Measurements from ENCODE around the gene NRTN. TPM values are rescaled to one million over a fixed set of nuclear protein-coding genes. Genes with fewer than 3 reads are reported as not detected.

Gene NRTN
- total RNA-seq, 1 experiment from 2014 or later, result 4.6 TPM

DNA sequence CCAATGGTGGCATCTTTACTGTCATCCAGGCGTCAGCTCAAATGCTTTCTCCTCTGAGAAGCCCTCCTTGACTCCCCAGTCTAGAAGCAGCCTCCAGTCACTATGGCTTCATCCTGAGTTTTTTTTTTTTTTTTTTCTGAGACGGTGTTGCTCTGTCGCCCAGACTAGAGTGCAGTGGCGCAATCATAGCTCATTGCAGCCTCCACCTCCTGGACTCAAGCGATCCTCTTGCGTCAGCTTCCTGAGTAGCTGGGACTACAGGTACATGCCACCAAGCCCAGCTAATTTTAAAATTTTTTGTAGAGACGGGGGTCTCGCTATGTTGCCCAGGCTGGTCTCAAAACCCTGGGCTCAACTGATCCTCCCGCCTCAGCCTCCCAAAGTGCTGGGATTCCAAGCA, 4.2 kb downstream of the NRTN start:
- Histone ChIP-seq H3K4ac (ENCODE audit: low read depth, low read length) (no peak overlapping the region), H3K27me3 (ENCODE audit: insufficient read depth, low read length) (no peaks in the 10 kb centered on the region; the same call in 1 of the 2 replicates), H4K91ac (ENCODE audit: insufficient read length, low read depth, low read length) (no peak overlapping the region), H3K9ac (ENCODE audit: extremely low read depth, insufficient read length, low read length) (no peak overlapping the region), H3K23me2 (ENCODE audit: insufficient read length, low read depth, low read length, poor library complexity, severe bottlenecking) (peaks cover 6% of the 10 kb centered on the region), H3K27ac (ENCODE audit: insufficient read length, low read depth, low read length) (no peak overlapping the region), H3K79me1 (ENCODE audit: insufficient read depth, low read depth, low read length, poor library complexity, severe bottlenecking) (no peaks in the 10 kb centered on the region), H3T11ph (ENCODE audit: low read length) (no peak overlapping the region), H3K4me1 (ENCODE audit: insufficient read depth, low read length) (no peaks in the 10 kb centered on the region), H2BK15ac (ENCODE audit: low read depth, low read length) (no peak overlapping the region), H3K23ac (ENCODE audit: insufficient read length, low read depth, low read length) (no peak overlapping the region), H4K20me1 (ENCODE audit: control insufficient read depth, insufficient read depth, insufficient read length) (no peaks in the 10 kb centered on the region), H3K4me2 (ENCODE audit: insufficient read depth, insufficient read length, low read length) (no peak overlapping the region), H2BK120ac (ENCODE audit: low read depth, low read length, poor library complexity, severe bottlenecking) (no peak overlapping the region), H2AK5ac (ENCODE audit: insufficient read length, low read length) (no peak overlapping the region), H4K5ac (ENCODE audit: insufficient read length, low read depth, low read length) (no peak overlapping the region), H2AFZ (ENCODE audit: low read length) (no peak overlapping the region), H2BK12ac (ENCODE audit: insufficient read length, low read depth, low read length) (no peak overlapping the region), H3K56ac (ENCODE audit: insufficient read length, low read depth, low read length) (no peak overlapping the region), H2BK20ac (ENCODE audit: low read depth, low read length, poor library complexity, severe bottlenecking) (no peak overlapping the region), H3K18ac (ENCODE audit: insufficient read length, low read depth, low read length) (no peak overlapping the region), H3K14ac (ENCODE audit: insufficient read depth, low read length) (no peak overlapping the region), H3K9me3 (ENCODE audit: control insufficient read depth, low read depth, low read length) (no peaks in the 10 kb centered on the region), H4K8ac (replicated peaks; ENCODE audit: insufficient read length, low read depth, low read length) (no peak overlapping the region), H2BK5ac (ENCODE audit: insufficient read length, low read length) (no peak overlapping the region), H3K79me2 (ENCODE audit: insufficient read depth, low read length) (no peaks in the 10 kb centered on the region)
- H3K27me3 Mint-ChIP-seq (ENCODE audit: low read depth), result peaks cover 18% of the 10 kb centered on the region
- peaks cover 12 to 18% of the 10 kb centered on the region in 2 experiments for H3K4me1 Mint-ChIP-seq
- DNase-seq, result no peak
- TF ChIP-seq, protein P1, sequence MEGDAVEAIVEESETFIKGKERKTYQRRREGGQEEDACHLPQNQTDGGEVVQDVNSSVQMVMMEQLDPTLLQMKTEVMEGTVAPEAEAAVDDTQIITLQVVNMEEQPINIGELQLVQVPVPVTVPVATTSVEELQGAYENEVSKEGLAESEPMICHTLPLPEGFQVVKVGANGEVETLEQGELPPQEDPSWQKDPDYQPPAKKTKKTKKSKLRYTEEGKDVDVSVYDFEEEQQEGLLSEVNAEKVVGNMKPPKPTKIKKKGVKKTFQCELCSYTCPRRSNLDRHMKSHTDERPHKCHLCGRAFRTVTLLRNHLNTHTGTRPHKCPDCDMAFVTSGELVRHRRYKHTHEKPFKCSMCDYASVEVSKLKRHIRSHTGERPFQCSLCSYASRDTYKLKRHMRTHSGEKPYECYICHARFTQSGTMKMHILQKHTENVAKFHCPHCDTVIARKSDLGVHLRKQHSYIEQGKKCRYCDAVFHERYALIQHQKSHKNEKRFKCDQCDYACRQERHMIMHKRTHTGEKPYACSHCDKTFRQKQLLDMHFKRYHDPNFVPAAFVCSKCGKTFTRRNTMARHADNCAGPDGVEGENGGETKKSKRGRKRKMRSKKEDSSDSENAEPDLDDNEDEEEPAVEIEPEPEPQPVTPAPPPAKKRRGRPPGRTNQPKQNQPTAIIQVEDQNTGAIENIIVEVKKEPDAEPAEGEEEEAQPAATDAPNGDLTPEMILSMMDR (conservative IDR thresholded peaks at IDR 0.05), result no peak
- no peak overlapping the region for H3K27ac Mint-ChIP-seq
- no peaks in the 10 kb centered on the region for H3K9me3 Mint-ChIP-seq
- no peak overlapping the region for H3K4me3 Mint-ChIP-seq
- no peaks in the 10 kb centered on the region for H3K36me3 Mint-ChIP-seq (ENCODE audit: insufficient read depth in 1 of 3, low read depth in 3 of 3)
- WGBS (ENCODE audit: extremely low coverage, insufficient read length, low lambda C conversion rate), result no CpG with 5 or more reads among the region's 9 CpGs

Measured in H9 (cell line).